ENCODE results near the gene TSEN34.
A peak's percentile ranks its signal among the peaks of the same experiment; 100 is the strongest.

The TSEN34 gene

DNA sequence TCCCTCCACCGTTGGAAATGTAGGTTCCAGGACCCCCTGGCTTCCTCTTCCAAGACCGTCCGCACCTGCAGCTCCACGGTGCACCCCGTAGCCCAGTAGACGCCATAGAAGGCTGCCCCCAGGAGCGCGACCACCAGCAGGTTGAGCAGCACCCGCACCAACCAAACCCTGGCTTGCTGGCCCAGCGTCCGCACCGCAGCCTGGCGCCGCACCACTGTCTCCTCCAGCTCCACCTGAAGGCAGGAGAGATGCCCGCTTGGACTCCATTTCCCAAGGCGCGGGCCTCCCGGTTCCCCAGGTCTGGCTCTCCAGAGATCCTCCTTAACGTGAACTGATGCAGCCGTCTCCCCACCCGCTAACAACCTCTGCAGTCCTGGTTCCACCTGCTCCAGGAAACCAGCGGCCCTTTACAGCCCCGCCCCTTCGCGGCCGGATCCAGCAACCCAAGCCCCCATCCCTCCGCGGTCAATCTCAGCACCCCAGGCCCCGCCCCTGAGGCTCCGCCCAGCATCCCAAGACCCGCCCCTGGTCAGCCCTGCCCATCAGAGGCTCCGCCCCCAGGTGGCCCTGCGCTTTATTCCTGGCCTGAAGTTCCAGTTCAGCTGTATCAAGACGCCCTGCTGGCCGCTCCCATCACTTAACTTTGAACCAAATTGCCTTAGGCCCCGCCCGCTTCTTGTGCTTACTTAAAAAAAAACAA is 26.6 kb upstream of the TSEN34 start:
- no peak overlapping the region for H3K27ac ChIP-seq (ENCODE audit: extremely low read depth, low read depth, low read length)
- ChIA-PET POLR2A (interaction anchor here (1.0 to 3.6 kb wide), 2 partner anchors 25 to 27 kb away, joined by 3 to 17 read pairs; partner anchors contain the start of genes CNOT3 and MBOAT7), CTCF (interaction anchor here (0.6 kb wide), 2 partner anchors 10 to 21 kb away, joined by 3 read pairs; no protein-coding TSS in a partner anchor)
- no peaks in the 10 kb centered on the region for H3K9me3 ChIP-seq (ENCODE audit: control insufficient read depth, insufficient read depth, low read depth, low read length)
- TF ChIP-seq ZNF654 (tag by site-specific recombination; IDR thresholded peaks at IDR 0.05; ENCODE audit: low read depth) = no peak
- TF ChIP-seq SP3 (tag by site-specific recombination; IDR thresholded peaks at IDR 0.05) = 0 out of 2 replicates have a peak, but pooled peaks have one; percentile 38
- TF ChIP-seq ZNF174 (tag by site-specific recombination; IDR thresholded peaks at IDR 0.05) = no peak
- TF ChIP-seq ZBTB20 (tag by site-specific recombination; IDR thresholded peaks at IDR 0.05) = no peak
- peak; percentile 92 for TF ChIP-seq KLF1 (tag by site-specific recombination; IDR thresholded peaks at IDR 0.05)
- peak; percentile 88 for TF ChIP-seq KLF8 (tag by site-specific recombination; IDR thresholded peaks at IDR 0.05)
- H3K4me1 ChIP-seq (ENCODE audit: control insufficient read depth, insufficient read depth, low read length) = no peaks in the 10 kb centered on the region
- H3K4me3 ChIP-seq (ENCODE audit: low read depth, low read length) = no peak overlapping the region
- no peaks in the 10 kb centered on the region for H3K36me3 ChIP-seq (ENCODE audit: control insufficient read depth in 2 of 2, insufficient read depth in 1 of 2, low read length in 2 of 2)

DNA sequence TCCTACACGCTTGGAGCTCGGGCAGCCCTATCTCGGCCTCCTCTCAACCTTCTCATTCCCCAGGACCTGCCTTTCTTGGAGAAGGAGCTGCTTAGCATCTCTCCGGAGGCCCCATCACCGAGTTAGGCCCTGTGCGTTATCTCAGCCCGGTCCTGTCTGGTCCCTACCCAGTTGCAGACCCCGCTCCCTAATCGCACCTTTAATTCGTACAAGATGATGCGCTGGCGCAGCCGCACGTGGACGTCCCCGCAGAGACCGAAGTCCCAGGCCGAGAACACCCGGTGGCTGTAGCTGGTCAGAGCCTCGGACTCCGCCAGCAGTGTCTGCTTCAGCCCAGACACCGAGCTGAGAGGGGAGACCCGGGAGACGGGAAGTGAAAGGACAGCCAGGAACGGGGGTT is 25.9 kb upstream of the TSEN34 start:
- H3K9me3 ChIP-seq (ENCODE audit: control insufficient read depth, insufficient read depth, low read depth, low read length) = no peaks in the 10 kb centered on the region
- H3K4me3 ChIP-seq (ENCODE audit: low read depth, low read length) = no peak overlapping the region
- H3K27ac ChIP-seq (ENCODE audit: extremely low read depth, low read depth, low read length) = no peak overlapping the region
- no peaks in the 10 kb centered on the region for H3K4me1 ChIP-seq (ENCODE audit: control insufficient read depth, insufficient read depth, low read length)
- no peaks in the 10 kb centered on the region for H3K36me3 ChIP-seq (ENCODE audit: control insufficient read depth in 2 of 2, insufficient read depth in 1 of 2, low read length in 2 of 2)
- ChIA-PET POLR2A (interaction anchor here (1.0 to 3.6 kb wide), 2 partner anchors 24 to 28 kb away, joined by 3 to 17 read pairs; partner anchors contain the start of genes CNOT3 and MBOAT7), CTCF (interaction anchor here (0.6 kb wide), 3 partner anchors 11 to 28 kb away, joined by 3 to 5 read pairs (median 3); no protein-coding TSS in a partner anchor)
- TF ChIP-seq ZNF341 (tag by site-specific recombination; IDR thresholded peaks at IDR 0.05; ENCODE audit: low read depth) = no peak
- peak; percentile 60; the same call in 1 of the 2 replicates for TF ChIP-seq ZNF10 (tag by site-specific recombination; IDR thresholded peaks at IDR 0.05)

DNA sequence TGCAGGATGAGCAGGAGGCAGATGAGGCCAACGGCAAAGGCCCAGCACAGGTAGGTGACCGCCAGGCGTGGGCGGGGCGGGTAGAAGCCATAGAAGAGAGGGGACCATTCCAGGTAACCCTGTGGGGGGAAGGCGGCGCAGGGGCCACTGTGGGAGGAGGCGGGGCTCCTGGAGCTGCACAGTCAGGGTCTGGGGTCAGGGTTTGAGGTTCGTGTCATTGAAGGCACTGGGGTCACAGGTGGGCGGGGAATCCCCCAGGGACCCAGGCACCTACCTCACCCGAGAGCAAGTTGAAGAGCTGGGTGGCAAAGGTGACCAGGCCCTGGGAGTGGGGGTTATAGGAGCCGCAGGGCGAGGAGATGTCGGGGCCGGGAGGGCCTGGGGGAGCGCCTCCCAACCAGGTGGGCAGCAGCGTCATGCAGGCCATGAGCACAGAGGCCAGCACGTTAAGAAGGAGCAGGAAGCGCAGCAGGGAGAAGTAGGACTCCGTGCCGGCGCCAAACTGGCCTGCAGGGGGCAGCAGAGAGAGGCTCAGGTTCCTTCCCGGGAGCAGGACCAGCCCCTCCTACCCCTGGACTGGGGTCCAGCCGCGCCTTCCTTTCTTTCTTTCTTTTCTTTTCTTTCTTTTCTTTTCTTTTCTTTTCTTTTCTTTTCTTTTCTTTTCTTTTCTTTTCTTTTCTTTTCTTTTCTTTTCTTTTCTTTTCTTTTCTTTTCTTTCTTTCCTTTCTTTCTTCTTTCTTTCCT is 22.8 kb upstream of the TSEN34 start:
- Histone ChIP-seq H3K4me1 (ENCODE audit: control insufficient read depth, insufficient read depth, low read length) (no peaks in the 10 kb centered on the region), H3K4me3 (ENCODE audit: low read depth, low read length) (no peak overlapping the region), H3K36me3 (ENCODE audit: control insufficient read depth in 2 of 2, insufficient read depth in 1 of 2, low read length in 2 of 2) (no peaks in the 10 kb centered on the region), H3K27ac (ENCODE audit: extremely low read depth, low read depth, low read length) (no peak overlapping the region), H3K9me3 (ENCODE audit: control insufficient read depth, insufficient read depth, low read depth, low read length) (no peaks in the 10 kb centered on the region)
- ChIA-PET POLR2A (interaction anchor here (1.4 to 2.6 kb wide), 3 partner anchors 8 to 31 kb away, joined by 6 to 17 read pairs (median 7); partner anchors contain the start of genes CNOT3, LENG1 and MBOAT7), CTCF (interaction anchor here (0.9 to 4.6 kb wide), 10 partner anchors 8 to 223 kb away, joined by 3 to 18 read pairs (median 7); partner anchors contain the start of genes CNOT3, LENG1 and MBOAT7)
- TF ChIP-seq, protein P1, sequence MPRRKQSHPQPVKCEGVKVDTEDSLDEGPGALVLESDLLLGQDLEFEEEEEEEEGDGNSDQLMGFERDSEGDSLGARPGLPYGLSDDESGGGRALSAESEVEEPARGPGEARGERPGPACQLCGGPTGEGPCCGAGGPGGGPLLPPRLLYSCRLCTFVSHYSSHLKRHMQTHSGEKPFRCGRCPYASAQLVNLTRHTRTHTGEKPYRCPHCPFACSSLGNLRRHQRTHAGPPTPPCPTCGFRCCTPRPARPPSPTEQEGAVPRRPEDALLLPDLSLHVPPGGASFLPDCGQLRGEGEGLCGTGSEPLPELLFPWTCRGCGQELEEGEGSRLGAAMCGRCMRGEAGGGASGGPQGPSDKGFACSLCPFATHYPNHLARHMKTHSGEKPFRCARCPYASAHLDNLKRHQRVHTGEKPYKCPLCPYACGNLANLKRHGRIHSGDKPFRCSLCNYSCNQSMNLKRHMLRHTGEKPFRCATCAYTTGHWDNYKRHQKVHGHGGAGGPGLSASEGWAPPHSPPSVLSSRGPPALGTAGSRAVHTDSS (tag by site-specific recombination; IDR thresholded peaks at IDR 0.05) = no peak
- no peak for TF ChIP-seq ZNF549 (tag by site-specific recombination; IDR thresholded peaks at IDR 0.05)
- no peak for TF ChIP-seq ZNF776 (tag by site-specific recombination; IDR thresholded peaks at IDR 0.05; ENCODE audit: borderline replicate concordance)
- no peak for TF ChIP-seq ZNF555 (tag by site-specific recombination; conservative IDR thresholded peaks at IDR 0.05)
- no peak for TF ChIP-seq OVOL3 (tag by site-specific recombination; IDR thresholded peaks at IDR 0.05)
- TF ChIP-seq KLF9 (tag by site-specific recombination; IDR thresholded peaks at IDR 0.05; ENCODE audit: low read depth) = peak; percentile 71; the same call in 1 of the 2 replicates
- no peak for TF ChIP-seq ZNF48 (tag by site-specific recombination; IDR thresholded peaks at IDR 0.05)
- TF ChIP-seq, protein P2, sequence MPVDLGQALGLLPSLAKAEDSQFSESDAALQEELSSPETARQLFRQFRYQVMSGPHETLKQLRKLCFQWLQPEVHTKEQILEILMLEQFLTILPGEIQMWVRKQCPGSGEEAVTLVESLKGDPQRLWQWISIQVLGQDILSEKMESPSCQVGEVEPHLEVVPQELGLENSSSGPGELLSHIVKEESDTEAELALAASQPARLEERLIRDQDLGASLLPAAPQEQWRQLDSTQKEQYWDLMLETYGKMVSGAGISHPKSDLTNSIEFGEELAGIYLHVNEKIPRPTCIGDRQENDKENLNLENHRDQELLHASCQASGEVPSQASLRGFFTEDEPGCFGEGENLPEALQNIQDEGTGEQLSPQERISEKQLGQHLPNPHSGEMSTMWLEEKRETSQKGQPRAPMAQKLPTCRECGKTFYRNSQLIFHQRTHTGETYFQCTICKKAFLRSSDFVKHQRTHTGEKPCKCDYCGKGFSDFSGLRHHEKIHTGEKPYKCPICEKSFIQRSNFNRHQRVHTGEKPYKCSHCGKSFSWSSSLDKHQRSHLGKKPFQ (tag by site-specific recombination; IDR thresholded peaks at IDR 0.05) = no peak
- TF ChIP-seq KLF16 (tag by site-specific recombination; IDR thresholded peaks at IDR 0.05) = no peak
- no peak for TF ChIP-seq WT1 (tag by site-specific recombination; IDR thresholded peaks at IDR 0.05)
- TF ChIP-seq ZNF184 (tag by site-specific recombination; IDR thresholded peaks at IDR 0.05) = no peak
- peak; percentile 99 for TF ChIP-seq ZNF366 (tag by site-specific recombination; conservative IDR thresholded peaks at IDR 0.05)
- TF ChIP-seq ZXDB (tag by site-specific recombination; IDR thresholded peaks at IDR 0.05) = 0 out of 2 replicates have a peak, but pooled peaks have one; percentile 35
- TF ChIP-seq ZNF777 (tag by site-specific recombination; IDR thresholded peaks at IDR 0.05; ENCODE audit: borderline replicate concordance) = no peak
- 0 out of 2 replicates have a peak, but pooled peaks have one; percentile 21 for TF ChIP-seq ZNF335 (tag by site-specific recombination; conservative IDR thresholded peaks at IDR 0.05)
- TF ChIP-seq ZNF394 (tag by site-specific recombination; IDR thresholded peaks at IDR 0.05; ENCODE audit: borderline replicate concordance) = no peak
- TF ChIP-seq HOXC10 (CRISPR knock-in tag; IDR thresholded peaks at IDR 0.05) = no peak
- TF ChIP-seq SP3 (tag by site-specific recombination; IDR thresholded peaks at IDR 0.05) = no peak
- no peak for TF ChIP-seq ZNF423 (tag by site-specific recombination; IDR thresholded peaks at IDR 0.05)
- no peak for TF ChIP-seq ZNF837 (tag by site-specific recombination; IDR thresholded peaks at IDR 0.05)
- TF ChIP-seq ZNF677 (tag by site-specific recombination; IDR thresholded peaks at IDR 0.05) = no peak

All from HEK293 (cell line).